GM23248 (cell line): ENCODE data around the gene THADA.

Experiments
- EZH2 ChIP-seq: fragments of 200-600 bp; sonication (generic); IDR thresholded peaks from 2 replicates; pipeline ENCODE4 v1.6.1; 2018; ENCODE audit warnings: antibody characterized with exemption, mild to moderate bottlenecking; ENCODE audit not compliant: insufficient read depth, poor library complexity, severe bottlenecking
- EZH2phosphoT487 ChIP-seq: fragments of 200-600 bp; sonication (generic); IDR thresholded peaks from 2 replicates; pipeline ENCODE4 v1.6.1; 2018; ENCODE audit warnings: antibody characterized with exemption, moderate library complexity, mild to moderate bottlenecking, low read depth; ENCODE audit not compliant: insufficient read depth

GRCh38 chr2:43367012-43367782 lies 228.6 kb downstream of the THADA start:
- TF ChIP-seq EZH2phosphoT487 (no peak), EZH2 (no peak)
